A549 treated with AZD9567 at 1 μM for 4 hours (cell line): Measurements from ENCODE around the gene WDHD1. TPM values are rescaled to one million over a fixed set of nuclear protein-coding genes. Genes with fewer than 3 reads are reported as not detected.

Experiments used
- total RNA-seq: library from RNA; stranded (reverse); fragments of 200-300 nt; extraction: Qiagen RNA extraction; gene quantifications from 5 replicates; pipeline ENCODE4 v1.2.3, GENCODE V29; 2022; ENCODE audit not compliant: insufficient read depth

The WDHD1 gene
- 8.6 to 15.6 TPM (median 10.5 TPM) in 5 replicates for total RNA-seq

GRCh38 chr14:55026793-55027561, at the start of gene WDHD1, which contains the start of gene SOCS4:
Gene WDHD1 (minus strand): TSS chr14:55027099. CDS start chr14:55026787, 312 bp downstream.
Gene SOCS4 (plus strand): TSS chr14:55027236. CDS start chr14:55043042, 15,806 bp downstream.

DNA sequence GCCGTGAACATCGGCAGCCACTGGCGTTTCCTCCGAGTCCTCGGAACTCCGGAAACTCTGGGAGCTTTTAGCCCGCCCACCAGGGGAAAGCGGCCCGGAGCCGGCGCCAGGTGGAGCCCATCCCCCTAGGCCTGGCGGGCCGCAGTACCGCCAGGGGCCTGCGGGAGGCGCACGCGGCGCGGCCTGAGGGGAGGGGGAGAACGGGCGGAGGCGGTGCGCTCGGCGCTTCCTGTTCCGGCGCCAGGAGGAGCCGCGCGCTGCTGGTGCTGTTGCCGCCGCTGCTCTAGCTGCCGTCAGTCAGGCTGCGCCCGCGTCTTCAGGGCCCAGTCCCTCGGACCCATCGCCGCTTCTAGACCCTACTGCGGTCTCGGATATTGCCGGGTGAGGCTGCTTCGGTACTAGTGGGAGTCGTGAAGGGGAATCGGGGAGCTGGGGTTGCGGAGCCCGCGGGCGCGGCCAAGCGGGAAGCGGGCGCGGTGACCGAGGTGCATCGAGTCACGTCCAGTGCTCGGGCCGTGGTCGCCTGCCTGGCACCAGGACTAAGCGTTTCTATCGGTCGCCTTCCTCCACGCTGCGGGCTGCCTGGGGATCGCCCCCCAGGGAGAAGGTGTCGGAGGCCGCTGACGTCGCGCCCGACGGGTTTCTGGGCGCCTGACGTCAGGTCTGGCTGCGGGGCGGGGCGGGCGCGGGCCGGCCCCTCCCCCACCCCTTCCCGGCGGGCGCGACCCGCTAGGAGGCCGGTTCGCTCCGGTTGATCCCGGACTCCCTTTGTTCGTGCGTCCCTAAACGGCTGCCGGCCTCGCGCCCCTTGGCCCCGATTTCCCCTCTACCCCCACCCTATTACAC, 24.7 kb upstream of the WDHD1 start, which contains the start of gene MAPK1IP1L:
MAPK1IP1L (plus strand) TSS at position 225 of the 846 bp plus-strand sequence. CDS start 10,037 bp downstream, outside the sequence.

GRCh38 chr14:54902521-54903420, 124.1 kb downstream of the WDHD1 start, which contains the start of gene GCH1:
Gene GCH1 (minus strand): TSS chr14:54902826. CDS start chr14:54902663, 163 bp downstream.

Other genes with a start within 250 kb of the WDHD1 start
- gene GCH1, start 124.3 kb downstream of the WDHD1 start, total RNA-seq, result 3.4 to 5.2 TPM (median 4.5 TPM) in 5 replicates
- gene SOCS4, start 137 bp upstream of the WDHD1 start, total RNA-seq, result 8.1 to 10.9 TPM (median 10.0 TPM) in 5 replicates
- 93.0 to 129 TPM (median 101 TPM) in 5 replicates for gene MAPK1IP1L, start 24.5 kb upstream of the WDHD1 start, total RNA-seq
- 162 to 188 TPM (median 169 TPM) in 5 replicates for gene LGALS3, start 102.2 kb upstream of the WDHD1 start, total RNA-seq
- gene DLGAP5, start 164.5 kb upstream of the WDHD1 start, total RNA-seq, result 25.1 to 35.8 TPM (median 29.5 TPM) in 5 replicates
- gene FBXO34, start 244.3 kb upstream of the WDHD1 start, total RNA-seq, result 11.8 to 18.1 TPM (median 15.0 TPM) in 5 replicates